Right forelimb (tissue), 1 donor: ENCODE results near the gene CNOT9.
A peak's percentile ranks its signal among the peaks of the same experiment; 100 is the strongest.

ENCODE experiments used
- DNase-seq: peaks from one replicate; pipeline ENCODE4 v3.0.0-alpha.2; 2018

The CNOT9 gene

DNA sequence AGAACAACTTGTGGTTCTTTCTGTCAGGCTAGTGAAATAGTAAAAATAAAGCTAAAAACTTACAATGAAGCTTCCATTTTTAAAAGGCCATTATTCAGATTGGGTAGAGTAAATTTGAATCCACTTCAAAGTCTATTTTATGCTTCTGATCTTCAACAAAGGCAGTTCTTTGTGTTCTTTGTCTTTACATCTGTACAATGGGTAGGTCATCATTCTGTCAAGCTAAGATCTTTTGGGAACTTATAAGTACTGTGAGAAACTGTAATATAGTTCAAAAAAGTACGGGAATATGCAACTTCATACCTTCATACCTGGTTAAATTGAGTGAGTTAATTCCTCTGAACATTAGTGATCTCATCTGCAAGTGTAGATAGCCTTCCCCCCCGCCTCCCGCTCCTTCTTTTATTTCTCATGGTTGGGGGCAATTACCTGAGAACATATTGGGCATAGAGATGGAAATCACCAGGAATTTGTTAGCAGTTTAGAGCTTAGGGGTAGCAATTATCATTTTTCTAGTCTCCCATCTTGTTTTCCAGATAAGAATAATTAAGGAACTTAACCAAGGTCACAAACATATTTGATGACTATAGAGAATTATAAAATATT, 9.7 kb downstream of the CNOT9 start:
- no peak for DNase-seq

DNA sequence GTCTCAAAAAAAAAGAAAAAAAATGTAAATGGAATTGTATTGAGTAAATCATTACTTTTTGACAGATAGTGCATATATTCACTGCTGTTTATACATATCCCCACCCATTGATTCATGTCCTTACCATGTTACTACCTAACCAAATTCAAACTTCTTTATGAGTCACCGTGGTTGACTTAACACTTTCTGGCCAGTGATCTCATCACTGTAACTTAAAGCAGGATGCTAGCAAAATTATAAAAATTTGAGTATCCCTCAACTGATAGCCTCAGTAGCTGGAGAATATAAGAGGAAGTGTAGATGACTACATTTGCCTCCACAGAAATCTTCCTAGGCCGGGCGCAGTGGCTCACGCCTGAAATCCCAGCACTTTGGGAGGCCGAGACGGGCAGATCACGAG, 13.4 kb downstream of the CNOT9 start:
- DNase-seq, result no peak

DNA sequence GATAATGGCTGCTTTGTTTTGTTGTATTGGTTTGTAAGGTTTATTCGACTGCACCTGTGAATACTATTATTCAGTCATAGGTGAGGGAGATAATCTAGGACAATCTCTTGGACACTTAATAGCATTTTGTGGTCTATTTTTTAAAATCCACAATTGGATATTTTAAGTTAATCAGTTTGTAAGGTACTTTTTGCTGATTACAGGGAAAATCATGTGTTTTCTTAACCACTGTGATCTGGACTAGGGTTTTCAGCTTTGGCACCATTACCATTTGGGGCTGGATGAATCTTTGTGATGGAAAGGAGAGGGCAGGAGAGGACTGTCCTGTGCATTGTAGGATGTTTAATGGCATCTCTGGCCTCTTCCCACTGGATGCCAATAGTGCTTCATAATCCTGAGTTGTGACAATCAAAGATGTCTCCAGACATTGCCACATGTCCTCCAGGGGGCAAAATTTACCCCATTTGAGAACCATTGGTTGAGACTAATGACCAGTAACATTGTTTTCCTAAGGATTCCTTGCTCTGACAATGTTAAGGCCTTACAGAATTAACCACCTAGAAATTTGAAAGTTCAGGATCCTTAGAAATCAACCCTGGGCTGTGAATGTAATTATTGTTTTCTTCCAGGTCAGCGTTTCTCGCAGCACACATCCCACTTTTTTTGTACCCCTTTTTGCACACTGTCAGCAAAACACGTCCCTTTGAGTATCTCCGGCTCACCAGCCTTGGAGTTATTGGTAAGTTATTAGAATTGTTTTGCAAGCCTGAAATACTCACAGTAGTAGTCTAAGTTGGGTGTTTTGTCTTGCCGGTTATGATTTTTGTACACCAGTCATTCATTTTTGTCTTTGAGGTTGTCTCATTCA, 15.6 kb downstream of the CNOT9 start:
- no peak for DNase-seq

DNA sequence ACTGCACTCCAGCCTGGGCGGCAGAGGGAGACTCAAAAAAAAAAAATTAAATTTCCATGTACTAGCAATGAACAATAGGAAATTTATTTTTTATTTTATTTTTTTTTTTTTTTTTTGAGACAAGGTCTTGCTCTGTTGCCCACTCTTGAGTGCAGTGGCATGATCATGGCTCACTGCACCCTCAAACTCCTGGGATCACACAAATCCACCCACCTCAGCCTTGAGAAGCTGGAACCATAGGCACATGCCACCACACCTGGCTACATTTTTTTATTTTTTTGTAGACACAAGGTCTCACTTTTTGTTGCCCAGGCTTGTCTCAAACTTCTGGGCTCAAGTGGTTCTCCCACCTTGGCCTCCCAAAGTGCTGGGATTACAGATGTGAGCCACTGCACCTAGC, 16.9 kb downstream of the CNOT9 start:
- no peak for DNase-seq

DNA sequence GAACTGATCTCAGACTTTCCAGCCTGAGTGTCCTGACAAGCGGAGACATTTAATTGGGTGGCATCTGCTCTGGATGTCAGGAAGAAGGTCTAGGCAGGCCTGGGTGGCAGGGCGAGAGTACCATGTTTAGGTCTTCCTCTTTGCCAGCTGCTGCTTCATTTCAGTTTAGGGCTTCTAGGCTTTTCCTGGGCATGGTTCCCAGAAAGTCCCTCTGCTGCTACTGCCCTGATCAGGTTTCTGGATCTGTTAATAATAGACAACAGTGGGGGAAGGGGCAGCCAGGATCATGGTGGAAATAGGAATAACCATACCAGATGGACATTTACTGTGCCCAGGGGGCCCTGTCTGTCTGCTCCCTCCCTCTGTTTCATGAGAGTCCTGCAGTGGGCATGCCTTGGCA, 36.8 kb downstream of the CNOT9 start:
- peak; percentile 71 for DNase-seq

DNA sequence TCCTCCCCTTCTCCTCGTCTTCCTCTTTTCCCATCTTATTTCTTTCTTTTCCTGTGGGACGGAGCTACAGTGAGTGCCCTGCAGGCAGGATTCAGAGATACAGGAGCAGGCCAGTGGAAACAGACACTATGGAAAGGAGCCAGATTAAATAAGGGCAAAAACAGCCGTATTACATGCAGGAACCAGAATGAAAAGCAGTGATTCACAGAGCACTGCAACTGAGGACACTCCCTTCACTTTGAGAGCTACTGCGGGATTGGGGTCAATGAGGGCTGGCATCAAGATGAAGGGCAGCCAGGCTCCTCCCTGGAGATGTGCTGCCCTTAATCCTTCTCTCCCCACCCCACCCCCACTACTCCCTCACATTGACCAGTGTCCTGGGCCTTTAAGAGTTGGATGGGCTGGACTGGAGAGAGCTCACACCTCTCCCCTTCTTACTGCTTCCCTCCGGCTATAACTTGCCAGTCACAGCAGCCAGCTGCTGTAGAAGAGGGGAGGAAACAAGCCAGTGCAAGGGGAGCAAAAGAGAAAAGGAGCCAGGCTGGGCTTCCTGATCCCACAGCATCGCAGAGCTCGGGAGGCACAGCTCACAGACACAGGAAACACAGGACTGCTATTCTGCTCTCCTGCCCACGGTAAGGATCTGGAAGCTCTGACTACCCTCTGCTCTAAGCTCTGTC, 38.9 kb downstream of the CNOT9 start, which contains the start of gene PLCD4:
TSS of gene PLCD4 (plus strand) at position 464 of the 680 bp plus-strand sequence. CDS start 7,841 bp downstream, outside the sequence.
- DNase-seq, result peak; percentile 72

DNA sequence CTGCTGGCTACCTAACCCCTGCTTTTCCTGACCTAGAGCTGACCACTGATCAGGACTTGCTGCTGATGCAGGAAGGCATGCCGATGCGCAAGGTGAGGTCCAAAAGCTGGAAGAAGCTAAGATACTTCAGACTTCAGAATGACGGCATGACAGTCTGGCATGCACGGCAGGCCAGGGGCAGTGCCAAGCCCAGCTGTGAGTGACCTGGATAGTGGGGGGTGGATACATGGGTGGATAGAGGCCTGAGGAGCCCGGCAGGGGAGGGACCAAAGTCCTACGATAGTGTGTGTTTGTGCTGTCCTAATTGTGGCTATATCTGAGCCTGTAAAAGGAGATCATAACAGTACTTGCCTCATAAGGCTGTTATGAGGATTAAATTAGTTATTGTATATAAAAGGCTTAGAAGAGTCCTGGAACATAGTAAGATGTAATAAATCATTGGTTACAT, 47.3 kb downstream of the CNOT9 start:
- DNase-seq, result no peak

DNA sequence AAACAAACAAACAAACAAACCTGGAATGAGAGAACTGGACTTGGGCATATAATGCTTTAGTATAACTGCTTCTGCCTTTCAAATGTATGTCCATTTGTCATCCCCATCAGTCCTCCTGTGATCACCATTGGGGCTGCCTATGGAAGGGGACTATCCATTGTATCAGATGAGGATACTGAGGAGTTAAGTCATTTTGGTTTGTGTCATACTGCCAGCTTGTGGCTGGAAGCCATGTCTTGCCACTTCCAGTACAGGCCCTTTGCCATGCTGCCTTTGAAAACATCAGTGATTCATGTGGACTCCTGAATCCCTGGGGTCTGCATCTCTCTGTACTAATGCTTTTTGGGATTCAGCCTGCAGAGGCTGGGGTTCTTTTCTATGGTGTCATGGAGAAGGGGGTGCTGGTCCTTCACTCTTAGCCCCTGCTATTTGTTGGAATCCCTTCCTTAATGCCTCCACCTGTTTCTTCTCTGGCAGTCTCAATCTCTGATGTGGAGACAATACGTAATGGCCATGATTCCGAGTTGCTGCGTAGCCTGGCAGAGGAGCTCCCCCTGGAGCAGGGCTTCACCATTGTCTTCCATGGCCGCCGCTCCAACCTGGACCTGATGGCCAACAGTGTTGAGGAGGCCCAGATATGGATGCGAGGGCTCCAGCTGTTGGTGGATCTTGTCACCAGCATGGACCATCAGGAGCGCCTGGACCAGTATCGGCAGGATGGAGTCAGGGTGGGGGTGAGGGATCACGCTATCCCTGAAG, 49.6 kb downstream of the CNOT9 start:
- DNase-seq, result no peak

DNA sequence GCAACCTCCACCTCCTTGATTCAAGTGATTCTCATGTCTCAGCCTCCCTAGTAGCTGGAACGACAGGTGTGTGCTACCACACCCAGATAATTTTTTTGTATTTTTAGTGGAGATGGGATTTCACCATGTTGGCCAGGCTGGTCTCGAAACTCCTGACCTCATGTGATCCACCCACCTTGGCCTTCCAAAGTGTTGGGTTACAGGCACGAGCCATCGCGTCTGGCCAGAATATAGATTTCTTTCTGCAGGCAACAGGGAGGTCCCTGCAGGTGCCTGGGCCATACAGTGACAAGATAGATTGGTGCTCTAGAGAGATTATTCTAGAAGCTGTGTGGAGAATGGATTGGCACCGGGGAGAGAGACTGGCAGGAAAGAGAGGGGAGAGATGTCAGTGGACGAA, 52.4 kb downstream of the CNOT9 start:
- no peak for DNase-seq

DNA sequence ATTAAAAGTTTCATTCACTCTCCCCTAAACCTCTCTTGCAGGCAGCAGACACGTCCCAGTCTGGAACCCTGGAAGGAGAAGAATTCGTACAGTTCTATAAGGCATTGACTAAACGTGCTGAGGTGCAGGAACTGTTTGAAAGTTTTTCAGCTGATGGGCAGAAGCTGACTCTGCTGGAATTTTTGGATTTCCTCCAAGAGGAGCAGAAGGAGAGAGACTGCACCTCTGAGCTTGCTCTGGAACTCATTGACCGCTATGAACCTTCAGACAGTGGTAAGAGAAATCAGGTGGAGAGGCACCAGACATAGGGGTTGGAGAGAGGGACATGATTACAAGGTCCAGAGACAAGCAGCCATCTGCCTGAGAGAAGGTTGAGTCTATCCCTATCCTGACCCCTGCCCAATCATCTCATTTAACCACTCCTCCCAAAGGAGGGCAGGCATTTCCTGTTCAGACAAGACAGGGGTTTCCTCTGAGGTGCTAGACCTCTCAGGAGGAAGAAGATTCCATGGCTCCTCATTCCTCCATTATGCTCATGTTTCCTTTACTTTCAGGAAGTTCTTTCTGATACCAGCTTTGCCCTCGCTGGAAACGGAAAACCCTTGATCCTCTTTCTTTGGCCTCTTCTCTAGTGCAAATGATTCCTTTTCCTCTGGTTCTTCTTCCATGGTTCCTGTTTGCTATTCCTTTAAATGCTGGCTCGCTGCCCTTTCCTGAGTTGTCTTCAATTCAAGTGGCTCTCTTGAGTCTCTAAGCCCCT, 54.1 kb downstream of the CNOT9 start:
- no peak for DNase-seq

DNA sequence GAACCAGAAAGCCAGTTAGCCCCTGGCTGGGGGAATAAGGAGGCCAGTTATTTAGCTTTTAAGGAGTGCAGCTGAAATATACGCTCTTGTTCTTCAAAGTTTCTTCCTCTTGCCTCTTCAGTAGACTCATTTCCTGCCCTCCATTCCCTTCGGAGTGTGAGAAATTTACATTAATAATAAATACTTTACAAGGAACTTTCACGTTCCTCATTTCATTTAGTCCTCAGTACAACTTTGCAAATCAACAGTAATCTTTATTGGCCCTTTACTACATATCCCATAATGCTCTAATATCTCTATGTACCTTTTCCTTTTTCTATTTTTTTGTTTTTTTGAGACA, 54.7 kb downstream of the CNOT9 start:
- DNase-seq, result no peak

DNA sequence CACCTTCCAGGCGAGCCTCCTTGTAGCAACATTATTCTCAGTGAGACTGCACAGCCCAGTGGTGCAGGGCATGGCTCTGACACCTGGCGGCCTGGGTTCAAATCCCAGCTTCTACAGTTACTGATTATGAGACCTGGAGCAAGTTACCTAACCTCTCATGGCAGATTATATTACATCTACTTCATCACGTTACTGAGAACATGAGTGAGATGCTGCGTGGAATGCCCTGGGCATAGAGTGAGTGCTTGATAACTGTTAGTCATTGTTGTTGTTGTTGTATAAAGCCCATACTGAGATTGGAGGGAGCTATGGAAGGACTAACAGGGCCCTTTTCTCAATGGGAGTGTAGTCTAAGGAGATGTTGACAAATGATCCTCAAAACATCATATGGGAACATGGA, 57.7 kb downstream of the CNOT9 start:
- DNase-seq, result no peak

DNA sequence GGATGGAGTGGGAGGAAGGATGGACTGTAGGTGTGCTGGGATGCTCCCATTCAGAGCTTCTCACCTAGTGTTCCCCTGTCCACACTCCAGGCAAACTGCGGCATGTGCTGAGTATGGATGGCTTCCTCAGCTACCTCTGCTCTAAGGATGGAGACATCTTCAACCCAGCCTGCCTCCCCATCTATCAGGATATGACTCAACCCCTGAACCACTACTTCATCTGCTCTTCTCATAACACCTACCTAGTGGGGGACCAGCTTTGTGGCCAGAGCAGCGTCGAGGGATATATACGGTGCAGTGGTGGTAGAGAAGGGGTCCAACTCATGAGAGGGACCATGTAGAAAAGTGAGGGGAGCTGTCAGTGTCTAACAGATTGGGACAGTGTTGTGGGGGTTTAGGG, 59.3 kb downstream of the CNOT9 start:
- no peak for DNase-seq

DNA sequence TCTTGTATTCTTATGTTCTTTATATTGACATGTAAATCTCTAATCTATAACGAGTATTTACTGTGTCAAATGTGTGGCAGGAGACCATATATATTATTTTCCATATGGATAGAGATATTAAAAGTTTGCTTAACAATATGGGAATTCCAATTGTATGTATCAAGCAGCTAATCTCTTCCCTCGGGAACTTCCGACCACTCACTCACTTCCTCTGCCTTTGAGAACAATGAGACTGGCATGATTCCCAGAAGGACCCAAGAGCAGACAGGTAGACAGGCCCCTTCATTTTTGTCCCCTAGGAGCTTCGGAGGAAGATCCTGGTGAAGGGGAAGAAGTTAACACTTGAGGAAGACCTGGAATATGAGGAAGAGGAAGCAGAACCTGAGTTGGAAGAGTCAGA, 63.2 kb downstream of the CNOT9 start:
- DNase-seq, result no peak

DNA sequence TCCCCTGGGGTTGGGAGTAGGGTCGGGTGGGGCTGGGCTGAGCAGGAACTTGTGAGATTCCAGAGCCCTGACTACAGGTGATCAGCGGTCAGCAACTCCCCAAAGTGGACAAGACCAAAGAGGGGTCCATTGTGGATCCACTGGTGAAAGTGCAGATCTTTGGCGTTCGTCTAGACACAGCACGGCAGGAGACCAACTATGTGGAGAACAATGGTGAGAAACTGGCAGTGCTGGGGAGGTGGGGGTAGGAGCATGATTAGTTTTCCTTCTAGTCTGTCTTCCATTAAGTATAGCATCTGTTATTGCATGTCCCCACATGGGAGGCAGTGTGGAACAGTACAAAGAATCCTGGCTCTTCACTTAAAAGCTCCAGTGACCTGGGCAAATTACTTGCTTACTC, 67.1 kb downstream of the CNOT9 start:
- no peak for DNase-seq

DNA sequence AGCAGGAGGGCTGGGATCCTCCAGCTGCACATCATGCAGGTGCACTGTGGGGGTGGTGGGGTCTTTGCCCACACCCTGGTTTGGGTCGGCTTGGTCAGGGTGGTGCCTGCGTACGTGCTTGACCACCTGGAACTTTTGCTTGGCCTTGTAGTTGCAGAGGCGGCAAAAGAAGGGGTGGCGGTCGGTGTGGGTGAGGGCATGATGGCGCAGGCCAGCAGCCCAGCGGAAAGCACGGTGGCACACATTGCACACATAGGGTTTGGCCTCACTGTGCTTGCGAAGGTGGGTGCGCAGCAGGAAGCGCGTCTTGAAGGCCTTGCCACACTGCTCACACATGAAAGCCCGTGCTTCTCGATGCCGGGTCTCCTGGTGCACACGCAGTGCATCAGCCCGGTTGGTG, 69.7 kb downstream of the CNOT9 start:
- DNase-seq, result no peak

DNA sequence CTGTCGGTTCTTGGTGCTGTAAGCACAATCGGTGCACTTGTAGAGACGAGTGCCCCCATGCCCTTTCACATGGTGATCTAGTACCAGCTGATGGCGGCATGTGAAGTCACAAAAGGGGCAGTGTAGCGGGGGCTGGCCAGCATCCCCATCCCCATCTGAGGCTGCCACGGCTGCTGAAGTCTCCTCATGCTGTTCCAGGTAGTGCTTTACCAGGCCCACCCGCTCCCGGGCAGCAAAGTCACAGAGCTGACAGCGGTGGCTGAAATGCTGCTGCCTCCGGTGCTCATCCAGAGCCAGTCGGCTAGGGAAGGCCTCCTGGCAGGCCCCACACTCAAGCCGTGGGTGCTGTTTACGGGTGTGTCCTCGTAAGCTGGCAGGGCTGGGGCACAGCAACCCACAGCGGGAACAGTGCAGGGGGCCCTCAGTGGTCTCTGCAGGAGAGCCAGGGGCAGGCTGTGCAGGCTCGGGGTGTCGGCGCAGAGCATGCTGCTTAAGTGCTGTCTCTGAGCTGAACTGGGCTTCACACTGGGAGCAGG, 73.5 kb downstream of the CNOT9 start:
- DNase-seq, result no peak

DNA sequence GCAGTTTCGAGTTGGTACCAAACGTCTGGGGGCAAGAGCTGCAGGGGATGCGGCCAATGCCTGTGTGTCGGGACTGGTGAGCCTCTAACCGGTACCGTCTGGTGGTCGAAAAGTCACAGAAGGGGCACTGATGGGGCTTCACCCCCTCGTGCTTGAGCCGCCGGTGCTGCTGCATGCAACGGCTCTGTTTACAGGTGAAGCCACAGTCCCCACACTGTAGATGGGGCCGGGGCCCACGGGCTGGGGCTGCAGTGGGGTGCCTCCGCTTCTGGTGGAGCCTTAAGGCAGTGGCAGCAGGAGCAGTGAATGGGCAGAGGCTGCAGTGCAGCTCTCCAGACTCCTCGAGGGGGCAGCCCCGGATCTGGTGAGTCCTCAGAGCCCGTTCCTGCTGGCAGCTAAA, 74.1 kb downstream of the CNOT9 start:
- DNase-seq, result no peak

DNA sequence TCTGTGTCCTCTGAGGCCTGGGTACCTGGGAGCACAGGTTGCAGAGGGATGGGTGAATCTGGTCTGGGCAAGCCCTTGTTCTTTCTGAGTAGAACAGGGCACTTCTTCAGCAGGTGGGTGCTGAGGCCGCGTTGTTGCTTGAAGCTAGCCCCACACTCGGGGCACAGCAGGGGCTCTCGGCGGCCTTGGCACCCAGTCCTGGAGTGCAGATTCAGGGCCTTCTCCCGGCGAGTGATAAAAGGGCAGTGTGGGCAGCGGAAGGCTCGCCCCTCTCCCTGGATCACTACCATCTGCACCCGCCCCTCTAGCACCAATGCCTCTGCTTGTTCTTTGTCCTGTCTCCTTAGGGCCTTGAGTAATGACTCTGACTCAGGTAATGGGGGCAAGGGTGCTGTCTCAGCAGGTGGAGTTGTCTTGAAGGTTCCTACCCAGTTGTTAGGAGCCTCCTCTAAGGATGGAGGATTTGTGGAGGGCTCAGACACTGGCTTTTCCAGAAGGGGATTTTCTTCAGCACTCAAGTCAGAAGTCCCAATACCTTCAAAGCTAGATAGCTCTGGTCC, 75.2 kb downstream of the CNOT9 start:
- no peak for DNase-seq

DNA sequence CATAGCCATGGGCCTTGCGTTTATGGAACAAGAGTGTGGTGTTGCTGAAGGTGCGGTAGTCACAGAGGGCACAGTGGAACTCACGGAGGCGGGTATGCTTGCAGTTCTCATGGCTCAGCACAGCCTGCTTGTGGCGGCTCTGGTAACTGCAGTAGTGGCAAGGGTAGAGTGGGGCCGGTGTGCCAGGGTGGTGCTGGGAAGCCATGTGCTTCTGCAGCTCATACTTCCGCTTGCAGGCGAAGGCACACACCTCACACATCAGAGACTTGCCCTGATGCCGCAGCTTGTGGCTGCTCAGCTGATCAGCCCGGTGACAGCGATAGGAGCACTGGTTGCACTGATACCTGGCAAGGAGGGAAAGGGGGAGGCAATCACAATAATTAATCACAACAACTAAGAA, 76.1 kb downstream of the CNOT9 start:
- DNase-seq, result no peak

DNA sequence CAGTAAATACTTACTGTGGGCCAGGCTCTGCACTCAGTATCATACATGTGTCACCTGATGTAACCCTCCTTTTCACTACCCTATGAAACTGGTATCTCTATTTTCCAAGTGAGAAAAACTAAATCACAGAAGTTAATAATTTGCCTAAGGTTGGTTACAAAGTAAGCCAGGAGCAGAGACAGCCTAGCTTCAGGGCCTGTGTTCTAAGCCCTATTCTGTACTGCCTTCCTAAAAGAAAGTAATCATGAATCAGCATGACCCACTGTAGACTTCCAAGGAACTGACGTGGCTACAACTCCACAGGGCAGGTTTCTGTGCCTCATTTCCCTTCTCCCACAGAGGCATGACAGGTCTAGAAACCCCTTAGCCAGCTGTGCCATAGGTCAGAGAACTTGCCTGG, 76.5 kb downstream of the CNOT9 start:
- DNase-seq, result no peak
